GM12878 (cell line): ENCODE results near the gene EDEM2. TPM values are rescaled to one million over a fixed set of nuclear protein-coding genes. Genes with fewer than 3 reads are reported as not detected.

Experiments
- BMI1 ChIP-seq: fragments of 450-650 bp; IDR thresholded peaks from 2 replicates; pipeline ENCODE4 v1.6.1; 2016; ENCODE audit warnings: mild to moderate bottlenecking, moderate library complexity, borderline replicate concordance
- ETV6 ChIP-seq, 2 experiments: fragments of 450-650 bp in 1 of 2; IDR thresholded peaks in 1 of 2; conservative IDR thresholded peaks in 1 of 2; 2 replicates each; pipeline ENCODE4 v1.6.1; 2014; ENCODE audit warnings: antibody characterized with exemption in 1 of 2, borderline replicate concordance in 1 of 2, low read depth in 1 of 2, mild to moderate bottlenecking in 1 of 2, moderate library complexity in 1 of 2
- MTA2 ChIP-seq: fragments of 450-650 bp; IDR thresholded peaks from 2 replicates; pipeline ENCODE4 v1.6.1; 2016; ENCODE audit warnings: low read depth, mild to moderate bottlenecking, moderate library complexity
- POU2F2 ChIP-seq: IDR thresholded peaks from 3 replicates; pipeline ENCODE4 v1.6.1; 2011; ENCODE audit warnings: low read depth, mild to moderate bottlenecking, low read length, borderline replicate concordance
- RB1 ChIP-seq: fragments of 450-650 bp; formaldehyde crosslinking; IDR thresholded peaks from 2 replicates; pipeline ENCODE4 v1.6.1; 2017; ENCODE audit warnings: mild to moderate bottlenecking, borderline replicate concordance
- ZSCAN29 ChIP-seq: fragments of 450-650 bp; IDR thresholded peaks from 2 replicates; pipeline ENCODE4 v1.6.1; 2017; ENCODE audit warnings: mild to moderate bottlenecking, moderate library complexity
- polyA plus RNA-seq, 11 experiments: library from polyadenylated mRNA; depleted of rRNA in 4 of 11; unstranded in 6 of 11; stranded (reverse) in 5 of 11; fragments of >200 nt; fragmentation: Nextera tagmentation in 4 of 11; fragmentation: Illumina TruSeq in 1 of 11; extraction: Ambion mirVana in 4 of 11; extraction: Trizol in 1 of 11; gene quantifications; 1 replicate in 1 of 11; 2 replicates in 10 of 11; pipeline versions ENCODE4 v1.2.1 to v1.2.3, GENCODE V29; 2011 to 2016; ENCODE audit warnings: inconsistent platforms in 2 of 11, missing spikeins in 2 of 11, low read depth in 1 of 11
- total RNA-seq, 4 experiments: library from RNA; depleted of rRNA in 3 of 4; stranded (reverse); fragments of >200 nt in 3 of 4; fragmentation: Illumina TruSeq in 1 of 4; extraction: Trizol in 1 of 4; gene quantifications; 2 replicates each; pipeline versions ENCODE4 v1.2.1 to v1.2.3, GENCODE V29; 2013 to 2021
- TF ChIP-seq, protein P1 (sequence below): IDR thresholded peaks from 2 replicates; pipeline ENCODE4 v1.6.1; 2012; ENCODE audit warnings: mild to moderate bottlenecking, low read depth, low read length
- TF ChIP-seq, protein P2 (sequence below): fragments of 450-650 bp; IDR thresholded peaks from 2 replicates; pipeline ENCODE4 v1.6.1; 2016; ENCODE audit warnings: mild to moderate bottlenecking, moderate library complexity, borderline replicate concordance

EDEM2 gene
- total and polyA plus RNA-seq, 10 of the 15 experiments (the other 5 are each of a cell fraction or from before 2014, with no cell fraction given): 9.9 to 24.8 (median 14.8) TPM

DNA sequence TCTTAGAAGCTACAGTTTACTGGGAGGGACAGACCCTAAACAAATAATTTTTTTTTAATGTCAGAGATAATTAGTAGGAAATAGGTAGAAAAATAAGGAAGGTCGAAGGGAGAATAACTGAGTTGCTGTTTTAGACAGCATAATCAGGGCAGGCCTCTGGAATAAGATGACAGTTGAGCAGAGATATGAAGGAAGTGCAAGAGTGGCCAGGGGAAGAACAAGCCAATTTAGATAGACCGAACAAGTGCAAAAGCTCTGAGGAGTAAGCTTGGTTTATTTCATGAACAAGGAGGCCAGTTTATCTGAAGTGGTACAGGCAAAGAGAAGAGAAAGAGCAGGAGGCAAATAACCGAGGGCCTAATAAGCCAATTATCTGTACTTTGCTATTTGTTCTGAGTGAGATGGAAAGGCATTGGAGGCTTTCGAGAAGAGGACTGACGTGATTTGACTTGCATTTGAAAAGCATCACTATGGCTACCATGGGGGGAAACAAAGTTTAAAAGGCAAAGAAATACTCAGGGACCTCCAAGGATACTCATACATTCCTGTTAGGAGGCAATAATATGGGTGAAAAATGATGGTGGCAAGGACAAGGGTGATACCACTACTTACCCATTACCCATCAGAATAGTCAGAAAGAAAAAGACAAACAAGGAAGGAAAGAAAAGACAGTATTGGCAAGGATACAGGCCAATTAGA, 44.4 kb upstream of the EDEM2 start (continued):
- TF ChIP-seq RB1: no peak
- no peak for TF ChIP-seq BMI1
- no peak for TF ChIP-seq ETV6 (conservative IDR thresholded peaks at IDR 0.05 in 1 of 2, IDR thresholded peaks at IDR 0.05 in 1 of 2; ENCODE audit: borderline replicate concordance in 1 of 2, low read depth in 1 of 2)
- TF ChIP-seq ZSCAN29: no peak
- TF ChIP-seq POU2F2: no peak
- TF ChIP-seq, protein P1, sequence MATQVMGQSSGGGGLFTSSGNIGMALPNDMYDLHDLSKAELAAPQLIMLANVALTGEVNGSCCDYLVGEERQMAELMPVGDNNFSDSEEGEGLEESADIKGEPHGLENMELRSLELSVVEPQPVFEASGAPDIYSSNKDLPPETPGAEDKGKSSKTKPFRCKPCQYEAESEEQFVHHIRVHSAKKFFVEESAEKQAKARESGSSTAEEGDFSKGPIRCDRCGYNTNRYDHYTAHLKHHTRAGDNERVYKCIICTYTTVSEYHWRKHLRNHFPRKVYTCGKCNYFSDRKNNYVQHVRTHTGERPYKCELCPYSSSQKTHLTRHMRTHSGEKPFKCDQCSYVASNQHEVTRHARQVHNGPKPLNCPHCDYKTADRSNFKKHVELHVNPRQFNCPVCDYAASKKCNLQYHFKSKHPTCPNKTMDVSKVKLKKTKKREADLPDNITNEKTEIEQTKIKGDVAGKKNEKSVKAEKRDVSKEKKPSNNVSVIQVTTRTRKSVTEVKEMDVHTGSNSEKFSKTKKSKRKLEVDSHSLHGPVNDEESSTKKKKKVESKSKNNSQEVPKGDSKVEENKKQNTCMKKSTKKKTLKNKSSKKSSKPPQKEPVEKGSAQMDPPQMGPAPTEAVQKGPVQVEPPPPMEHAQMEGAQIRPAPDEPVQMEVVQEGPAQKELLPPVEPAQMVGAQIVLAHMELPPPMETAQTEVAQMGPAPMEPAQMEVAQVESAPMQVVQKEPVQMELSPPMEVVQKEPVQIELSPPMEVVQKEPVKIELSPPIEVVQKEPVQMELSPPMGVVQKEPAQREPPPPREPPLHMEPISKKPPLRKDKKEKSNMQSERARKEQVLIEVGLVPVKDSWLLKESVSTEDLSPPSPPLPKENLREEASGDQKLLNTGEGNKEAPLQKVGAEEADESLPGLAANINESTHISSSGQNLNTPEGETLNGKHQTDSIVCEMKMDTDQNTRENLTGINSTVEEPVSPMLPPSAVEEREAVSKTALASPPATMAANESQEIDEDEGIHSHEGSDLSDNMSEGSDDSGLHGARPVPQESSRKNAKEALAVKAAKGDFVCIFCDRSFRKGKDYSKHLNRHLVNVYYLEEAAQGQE: no peak
- TF ChIP-seq MTA2: no peak
- TF ChIP-seq, protein P2, sequence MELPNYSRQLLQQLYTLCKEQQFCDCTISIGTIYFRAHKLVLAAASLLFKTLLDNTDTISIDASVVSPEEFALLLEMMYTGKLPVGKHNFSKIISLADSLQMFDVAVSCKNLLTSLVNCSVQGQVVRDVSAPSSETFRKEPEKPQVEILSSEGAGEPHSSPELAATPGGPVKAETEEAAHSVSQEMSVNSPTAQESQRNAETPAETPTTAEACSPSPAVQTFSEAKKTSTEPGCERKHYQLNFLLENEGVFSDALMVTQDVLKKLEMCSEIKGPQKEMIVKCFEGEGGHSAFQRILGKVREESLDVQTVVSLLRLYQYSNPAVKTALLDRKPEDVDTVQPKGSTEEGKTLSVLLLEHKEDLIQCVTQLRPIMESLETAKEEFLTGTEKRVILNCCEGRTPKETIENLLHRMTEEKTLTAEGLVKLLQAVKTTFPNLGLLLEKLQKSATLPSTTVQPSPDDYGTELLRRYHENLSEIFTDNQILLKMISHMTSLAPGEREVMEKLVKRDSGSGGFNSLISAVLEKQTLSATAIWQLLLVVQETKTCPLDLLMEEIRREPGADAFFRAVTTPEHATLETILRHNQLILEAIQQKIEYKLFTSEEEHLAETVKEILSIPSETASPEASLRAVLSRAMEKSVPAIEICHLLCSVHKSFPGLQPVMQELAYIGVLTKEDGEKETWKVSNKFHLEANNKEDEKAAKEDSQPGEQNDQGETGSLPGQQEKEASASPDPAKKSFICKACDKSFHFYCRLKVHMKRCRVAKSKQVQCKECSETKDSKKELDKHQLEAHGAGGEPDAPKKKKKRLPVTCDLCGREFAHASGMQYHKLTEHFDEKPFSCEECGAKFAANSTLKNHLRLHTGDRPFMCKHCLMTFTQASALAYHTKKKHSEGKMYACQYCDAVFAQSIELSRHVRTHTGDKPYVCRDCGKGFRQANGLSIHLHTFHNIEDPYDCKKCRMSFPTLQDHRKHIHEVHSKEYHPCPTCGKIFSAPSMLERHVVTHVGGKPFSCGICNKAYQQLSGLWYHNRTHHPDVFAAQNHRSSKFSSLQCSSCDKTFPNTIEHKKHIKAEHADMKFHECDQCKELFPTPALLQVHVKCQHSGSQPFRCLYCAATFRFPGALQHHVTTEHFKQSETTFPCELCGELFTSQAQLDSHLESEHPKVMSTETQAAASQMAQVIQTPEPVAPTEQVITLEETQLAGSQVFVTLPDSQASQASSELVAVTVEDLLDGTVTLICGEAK: no peak
